Sigmoid colon (tissue), 4 donors: ENCODE measurements around the gene DSE.

ENCODE experiments used
- EP300 ChIP-seq, 4 donors: sonication (generic); formaldehyde crosslinking; IDR thresholded peaks; one replicate each; pipeline ENCODE4 v1.6.1; 2017; ENCODE audit warnings: antibody characterized with exemption in 4 of 4
- POLR2A ChIP-seq, 2 donors: fragments of 450-650 bp; IDR thresholded peaks; one replicate each; pipeline ENCODE4 v1.6.1; 2016; ENCODE audit warnings: antibody characterized with exemption in 2 of 2, mild to moderate bottlenecking in 2 of 2, moderate library complexity in 2 of 2
- POLR2AphosphoS5 ChIP-seq, 4 donors: sonication (generic); formaldehyde crosslinking; IDR thresholded peaks; one replicate each; pipeline ENCODE4 v1.6.1; 2017; ENCODE audit warnings: antibody characterized with exemption in 4 of 4
- TF ChIP-seq, protein P1 (sequence below), 4 experiments: fragments of 450-650 bp in 3 of 4; fragments of 200-600 bp in 1 of 4; IDR thresholded peaks; one replicate each; pipeline ENCODE4 v1.5.1; 2016 to 2019; ENCODE audit warnings: antibody characterized with exemption in 4 of 4, mild to moderate bottlenecking in 3 of 4, moderate library complexity in 2 of 4

DNA sequence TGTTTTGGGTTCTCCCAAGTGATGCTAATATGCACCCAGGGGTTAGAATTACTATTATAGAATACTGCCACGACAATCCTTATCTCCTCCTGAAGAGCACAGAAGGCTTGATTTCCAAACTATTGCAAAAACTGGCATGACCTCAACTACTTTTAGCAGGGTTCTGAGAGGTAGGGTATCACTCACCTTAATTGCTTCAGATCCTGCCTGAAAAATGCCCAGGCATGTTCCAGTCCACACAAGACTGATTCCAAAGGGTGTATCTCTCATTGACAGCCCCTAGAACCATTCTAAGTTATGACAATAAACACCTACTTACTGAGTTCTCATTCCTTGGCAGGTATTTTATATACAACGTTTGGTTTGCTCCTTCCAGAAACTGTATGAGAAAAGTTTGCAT, 5.0 kb upstream of the DSE start:
- TF ChIP-seq, protein P1, sequence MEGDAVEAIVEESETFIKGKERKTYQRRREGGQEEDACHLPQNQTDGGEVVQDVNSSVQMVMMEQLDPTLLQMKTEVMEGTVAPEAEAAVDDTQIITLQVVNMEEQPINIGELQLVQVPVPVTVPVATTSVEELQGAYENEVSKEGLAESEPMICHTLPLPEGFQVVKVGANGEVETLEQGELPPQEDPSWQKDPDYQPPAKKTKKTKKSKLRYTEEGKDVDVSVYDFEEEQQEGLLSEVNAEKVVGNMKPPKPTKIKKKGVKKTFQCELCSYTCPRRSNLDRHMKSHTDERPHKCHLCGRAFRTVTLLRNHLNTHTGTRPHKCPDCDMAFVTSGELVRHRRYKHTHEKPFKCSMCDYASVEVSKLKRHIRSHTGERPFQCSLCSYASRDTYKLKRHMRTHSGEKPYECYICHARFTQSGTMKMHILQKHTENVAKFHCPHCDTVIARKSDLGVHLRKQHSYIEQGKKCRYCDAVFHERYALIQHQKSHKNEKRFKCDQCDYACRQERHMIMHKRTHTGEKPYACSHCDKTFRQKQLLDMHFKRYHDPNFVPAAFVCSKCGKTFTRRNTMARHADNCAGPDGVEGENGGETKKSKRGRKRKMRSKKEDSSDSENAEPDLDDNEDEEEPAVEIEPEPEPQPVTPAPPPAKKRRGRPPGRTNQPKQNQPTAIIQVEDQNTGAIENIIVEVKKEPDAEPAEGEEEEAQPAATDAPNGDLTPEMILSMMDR (IDR thresholded peaks at IDR 0.05): no peak
- TF ChIP-seq POLR2A (IDR thresholded peaks at IDR 0.05) (no peak), POLR2AphosphoS5 (IDR thresholded peaks at IDR 0.05) (no peak), EP300 (IDR thresholded peaks at IDR 0.05) (no peak)
